Progenitor cell of endocrine pancreas (in vitro differentiated cells): ENCODE data around the gene GLIS1. TPM values are rescaled to one million over a fixed set of nuclear protein-coding genes. Genes with fewer than 3 reads are reported as not detected.

Experiments
- DNase-seq: peaks from one replicate; pipeline ENCODE4 v3.0.0; 2021; ENCODE audit warnings: low spot score; ENCODE audit not compliant: unreplicated experiment
- H3K27ac Mint-ChIP-seq: 2 replicates; pipeline ENCODE4 v1.8.0; 2021; ENCODE audit warnings: mild to moderate bottlenecking, moderate library complexity, mixed read lengths
- H3K27me3 Mint-ChIP-seq: 2 replicates; pipeline ENCODE4 v1.8.0; 2021; ENCODE audit warnings: mixed read lengths
- H3K36me3 Mint-ChIP-seq: 2 replicates; pipeline ENCODE4 v1.8.0; 2022; ENCODE audit warnings: mixed read lengths; ENCODE audit not compliant: insufficient read depth
- H3K4me1 Mint-ChIP-seq: 2 replicates; pipeline ENCODE4 v1.8.0; 2021; ENCODE audit warnings: low read depth, mixed read lengths
- H3K4me3 Mint-ChIP-seq: 2 replicates; pipeline ENCODE4 v1.8.0; 2021; ENCODE audit warnings: low read depth, mild to moderate bottlenecking, moderate library complexity, mixed read lengths
- H3K9me3 Mint-ChIP-seq: 2 replicates; pipeline ENCODE4 v1.8.0; 2021; ENCODE audit warnings: low read depth, mixed read lengths
- CTCF ChIP-seq: fragments of 200-600 bp; sonication (generic); IDR thresholded peaks from one replicate; pipeline ENCODE4 v1.5.0; 2021; ENCODE audit warnings: antibody characterized with exemption, mild to moderate bottlenecking; ENCODE audit not compliant: unreplicated experiment
- total RNA-seq: library from RNA; stranded (reverse); gene quantifications from 2 replicates; pipeline ENCODE4 v1.2.1, GENCODE V29; 2021

Gene GLIS1
- total RNA-seq, 1 donor from 2014 or later: not detected

- no peak for DNase-seq
- Mint-ChIP-seq H3K4me3 (no peak overlapping the region), H3K36me3 (no peaks in the 10 kb centered on the region), H3K4me1 (no peaks in the 10 kb centered on the region), H3K9me3 (no peaks in the 10 kb centered on the region), H3K27ac (peak overlapping the region; percentile 67), H3K27me3 (peaks cover 7% of the 10 kb centered on the region)
- TF ChIP-seq CTCF: no peak
Observed at GRCh38 chr1:53509775-53510174, 229.2 kb downstream of the GLIS1 start.

GRCh38 chr1:53508991-53509666, 229.8 kb downstream of the GLIS1 start:
- no peaks in the 10 kb centered on the region for H3K36me3 Mint-ChIP-seq
- no peak for TF ChIP-seq CTCF
- no peak overlapping the region for H3K4me3 Mint-ChIP-seq
- H3K9me3 Mint-ChIP-seq: no peaks in the 10 kb centered on the region
- H3K4me1 Mint-ChIP-seq: no peaks in the 10 kb centered on the region
- H3K27ac Mint-ChIP-seq: peak overlapping the region; percentile 67
- H3K27me3 Mint-ChIP-seq: peaks cover 4% of the 10 kb centered on the region
- no peak for DNase-seq

- Mint-ChIP-seq H3K27ac (no peak overlapping the region), H3K9me3 (no peaks in the 10 kb centered on the region), H3K27me3 (peaks cover 9% of the 10 kb centered on the region), H3K36me3 (no peaks in the 10 kb centered on the region), H3K4me3 (no peak overlapping the region), H3K4me1 (no peaks in the 10 kb centered on the region)
- DNase-seq: no peak
- TF ChIP-seq CTCF: no peak
Observed at GRCh38 chr1:53508056-53508990, 230.6 kb downstream of the GLIS1 start.

- TF ChIP-seq CTCF: no peak
- Mint-ChIP-seq H3K4me3 (no peak overlapping the region), H3K27ac (no peak overlapping the region), H3K9me3 (no peaks in the 10 kb centered on the region), H3K36me3 (no peaks in the 10 kb centered on the region), H3K4me1 (no peaks in the 10 kb centered on the region), H3K27me3 (peaks cover 9% of the 10 kb centered on the region)
- DNase-seq: no peak
Observed at GRCh38 chr1:53507116-53507820, 231.7 kb downstream of the GLIS1 start.
